Neural cell (in vitro differentiated cells): ENCODE results near the gene HSBP1L1. TPM values are rescaled to one million over a fixed set of nuclear protein-coding genes. Genes with fewer than 3 reads are reported as not detected.

Experiments used
- H2AFZ ChIP-seq: fragments of 200-600, 300-800 bp; sonication (generic), shearing (Covaris generic); 2 replicates; pipeline ENCODE4 v1.6.0; 2014; ENCODE audit warnings: low read depth, mild to moderate bottlenecking, antibody characterized with exemption, low read length, moderate library complexity
- H3F3A ChIP-seq: fragments of 200-600 bp; shearing (Covaris generic); 2 replicates; pipeline ENCODE4 v1.6.1; 2016; ENCODE audit warnings: mild to moderate bottlenecking, moderate library complexity, mixed read lengths, antibody characterized with exemption, low read length; ENCODE audit not compliant: insufficient read depth, poor library complexity, severe bottlenecking
- H3K27ac ChIP-seq: fragments of 200-600, 300-800 bp; sonication (generic), shearing (Covaris generic); 2 replicates; pipeline ENCODE4 v1.5.1; 2014; ENCODE audit warnings: mild to moderate bottlenecking, low read length, moderate library complexity
- H3K27me3 ChIP-seq: fragments of 300-800, 200-600 bp; sonication (generic), shearing (Covaris generic); 2 replicates; pipeline ENCODE4 v1.6.0; 2014; ENCODE audit warnings: mild to moderate bottlenecking, low read depth, low read length, moderate library complexity; ENCODE audit not compliant: insufficient read depth
- H3K36me3 ChIP-seq: fragments of 300-800, 200-600 bp; sonication (generic), shearing (Covaris generic); 2 replicates; pipeline ENCODE4 v1.5.1; 2014; ENCODE audit warnings: mild to moderate bottlenecking, antibody characterized with exemption, low read length, moderate library complexity; ENCODE audit not compliant: insufficient read depth
- H3K4me2 ChIP-seq: fragments of 300-800, 200-600 bp; sonication (generic), shearing (Covaris generic); 2 replicates; pipeline ENCODE4 v1.6.0; 2014; ENCODE audit warnings: mild to moderate bottlenecking, low read length
- H3K4me3 ChIP-seq: fragments of 300-800, 200-600 bp; sonication (generic), shearing (Covaris generic); 2 replicates; pipeline ENCODE4 v1.5.1; 2014; ENCODE audit warnings: mild to moderate bottlenecking, low read length, moderate library complexity
- H3K79me2 ChIP-seq: fragments of 200-600 bp; shearing (Covaris generic); replicated peaks from 2 replicates; pipeline ENCODE4 v1.6.0; 2014; ENCODE audit warnings: mild to moderate bottlenecking, low read length, moderate library complexity; ENCODE audit not compliant: insufficient read depth
- H3K9ac ChIP-seq: fragments of 300-800, 200-600 bp; sonication (generic), shearing (Covaris generic); 2 replicates; pipeline ENCODE4 v1.6.1; 2016; ENCODE audit warnings: mild to moderate bottlenecking, low read length, mixed read lengths
- H3K9me2 ChIP-seq: fragments of 200-600 bp; shearing (Covaris generic); 2 replicates; pipeline ENCODE4 v1.6.1; 2016; ENCODE audit warnings: mild to moderate bottlenecking, low read length, mixed read lengths; ENCODE audit not compliant: insufficient read depth
- H3K9me3 ChIP-seq: fragments of 200-600, 300-800 bp; sonication (generic), shearing (Covaris generic); 2 replicates; pipeline ENCODE4 v1.6.1; 2016; ENCODE audit warnings: mild to moderate bottlenecking, mixed run types, low read length, moderate library complexity, mixed read lengths
- H4K20me1 ChIP-seq: fragments of 200-600 bp; shearing (Covaris generic); 2 replicates; pipeline ENCODE4 v1.6.1; 2016; ENCODE audit warnings: mild to moderate bottlenecking, mixed run types; ENCODE audit not compliant: insufficient read depth
- EP300 ChIP-seq: fragments of 450-650 bp; conservative IDR thresholded peaks from 2 replicates; pipeline ENCODE4 v1.6.1; 2014; ENCODE audit warnings: antibody characterized with exemption, mild to moderate bottlenecking, moderate library complexity; ENCODE audit not compliant: poor library complexity, severe bottlenecking
- EZH2 ChIP-seq: fragments of 200-600, 300-800 bp; shearing (Covaris generic), sonication (generic); IDR thresholded peaks from 2 replicates; pipeline ENCODE4 v1.6.1; 2014; ENCODE audit warnings: antibody characterized with exemption, low read length, borderline replicate concordance, mild to moderate bottlenecking; ENCODE audit not compliant: insufficient read depth, poor library complexity, severe bottlenecking
- MXI1 ChIP-seq: fragments of 450-650 bp; conservative IDR thresholded peaks from 2 replicates; pipeline ENCODE4 v1.6.1; 2014; ENCODE audit warnings: antibody characterized with exemption, mild to moderate bottlenecking; ENCODE audit not compliant: poor library complexity, severe bottlenecking
- POLR2AphosphoS5 ChIP-seq: IDR thresholded peaks from 2 replicates; pipeline ENCODE4 v1.6.1; 2012
- RAD21 ChIP-seq: fragments of 450-650 bp; conservative IDR thresholded peaks from 2 replicates; pipeline ENCODE4 v1.6.1; 2014; ENCODE audit warnings: antibody characterized with exemption, mild to moderate bottlenecking, moderate library complexity
- SMC3 ChIP-seq: fragments of 450-650 bp; conservative IDR thresholded peaks from 2 replicates; pipeline ENCODE4 v1.6.1; 2014; ENCODE audit warnings: antibody characterized with exemption, mild to moderate bottlenecking, moderate library complexity; ENCODE audit not compliant: poor library complexity
- TAF1 ChIP-seq: IDR thresholded peaks from 2 replicates; pipeline ENCODE4 v1.6.1; 2012; ENCODE audit warnings: low read depth
- polyA plus RNA-seq: library from polyadenylated mRNA; depleted of rRNA; stranded (reverse); fragments of >200 nt; gene quantifications from 2 replicates; pipeline ENCODE4 v1.2.3, GENCODE V29; 2014
- TF ChIP-seq, protein P1 (sequence below): IDR thresholded peaks from 2 replicates; pipeline ENCODE4 v1.6.1; 2012; ENCODE audit warnings: borderline replicate concordance
- TF ChIP-seq, protein P2 (sequence below): fragments of 450-650 bp; IDR thresholded peaks from 2 replicates; pipeline ENCODE4 v1.5.1; 2014; ENCODE audit warnings: antibody characterized with exemption, mild to moderate bottlenecking, moderate library complexity; ENCODE audit not compliant: poor library complexity, severe bottlenecking

Gene HSBP1L1
- polyA plus RNA-seq, 1 donor from 2014 or later, result 0.84 TPM

DNA sequence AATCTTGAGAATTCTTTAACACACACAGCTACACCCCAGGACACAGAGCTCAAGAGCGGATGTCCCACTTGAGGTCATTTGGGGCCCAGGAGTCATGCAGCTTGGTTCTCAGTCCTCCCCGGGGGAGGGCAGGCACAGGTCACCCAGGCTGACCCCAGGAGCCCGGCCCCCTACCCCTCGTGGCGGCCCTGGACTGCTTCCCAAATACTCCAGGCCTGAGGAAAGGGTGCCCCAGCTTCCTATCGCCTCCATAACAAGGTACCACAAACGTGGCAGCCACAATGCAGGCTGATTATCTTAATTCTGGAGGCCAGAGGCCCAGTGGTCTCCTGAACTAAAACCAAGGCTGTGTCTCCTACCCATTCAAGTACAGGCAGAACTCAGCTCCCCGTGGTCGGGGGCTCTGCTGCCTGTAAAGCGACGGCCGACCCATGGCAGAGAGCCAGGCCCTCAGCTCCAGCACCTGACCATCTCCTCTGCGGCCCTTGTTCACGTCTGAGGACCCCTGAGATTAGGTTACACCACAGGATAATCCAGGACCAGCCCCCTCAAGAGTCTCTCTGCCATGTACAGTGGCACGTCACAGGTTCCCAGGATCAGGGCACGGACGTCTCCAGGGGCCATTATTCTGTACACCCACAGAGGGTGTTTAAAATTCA is 23.5 kb upstream of the HSBP1L1 start:
- Histone ChIP-seq H3K79me2 (peaks cover 20% of the 10 kb centered on the region), H2AFZ (no peak overlapping the region), H3K27ac (no peak overlapping the region), H3K9me2 (no peaks in the 10 kb centered on the region), H3F3A (no peaks in the 10 kb centered on the region), H3K27me3 (no peaks in the 10 kb centered on the region), H3K4me3 (no peak overlapping the region), H3K9me3 (peaks cover 12% of the 10 kb centered on the region), H3K4me2 (no peak overlapping the region), H3K9ac (no peak overlapping the region), H4K20me1 (no peaks in the 10 kb centered on the region), H3K36me3 (peaks cover 16% of the 10 kb centered on the region)
- TF ChIP-seq, protein P1, sequence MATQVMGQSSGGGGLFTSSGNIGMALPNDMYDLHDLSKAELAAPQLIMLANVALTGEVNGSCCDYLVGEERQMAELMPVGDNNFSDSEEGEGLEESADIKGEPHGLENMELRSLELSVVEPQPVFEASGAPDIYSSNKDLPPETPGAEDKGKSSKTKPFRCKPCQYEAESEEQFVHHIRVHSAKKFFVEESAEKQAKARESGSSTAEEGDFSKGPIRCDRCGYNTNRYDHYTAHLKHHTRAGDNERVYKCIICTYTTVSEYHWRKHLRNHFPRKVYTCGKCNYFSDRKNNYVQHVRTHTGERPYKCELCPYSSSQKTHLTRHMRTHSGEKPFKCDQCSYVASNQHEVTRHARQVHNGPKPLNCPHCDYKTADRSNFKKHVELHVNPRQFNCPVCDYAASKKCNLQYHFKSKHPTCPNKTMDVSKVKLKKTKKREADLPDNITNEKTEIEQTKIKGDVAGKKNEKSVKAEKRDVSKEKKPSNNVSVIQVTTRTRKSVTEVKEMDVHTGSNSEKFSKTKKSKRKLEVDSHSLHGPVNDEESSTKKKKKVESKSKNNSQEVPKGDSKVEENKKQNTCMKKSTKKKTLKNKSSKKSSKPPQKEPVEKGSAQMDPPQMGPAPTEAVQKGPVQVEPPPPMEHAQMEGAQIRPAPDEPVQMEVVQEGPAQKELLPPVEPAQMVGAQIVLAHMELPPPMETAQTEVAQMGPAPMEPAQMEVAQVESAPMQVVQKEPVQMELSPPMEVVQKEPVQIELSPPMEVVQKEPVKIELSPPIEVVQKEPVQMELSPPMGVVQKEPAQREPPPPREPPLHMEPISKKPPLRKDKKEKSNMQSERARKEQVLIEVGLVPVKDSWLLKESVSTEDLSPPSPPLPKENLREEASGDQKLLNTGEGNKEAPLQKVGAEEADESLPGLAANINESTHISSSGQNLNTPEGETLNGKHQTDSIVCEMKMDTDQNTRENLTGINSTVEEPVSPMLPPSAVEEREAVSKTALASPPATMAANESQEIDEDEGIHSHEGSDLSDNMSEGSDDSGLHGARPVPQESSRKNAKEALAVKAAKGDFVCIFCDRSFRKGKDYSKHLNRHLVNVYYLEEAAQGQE, result no peak
- TF ChIP-seq EZH2, result no peak
- no peak for TF ChIP-seq MXI1
- TF ChIP-seq EP300, result no peak
- TF ChIP-seq SMC3, result no peak
- no peak for TF ChIP-seq POLR2AphosphoS5
- TF ChIP-seq RAD21, result no peak
- TF ChIP-seq TAF1, result no peak
- TF ChIP-seq, protein P2, sequence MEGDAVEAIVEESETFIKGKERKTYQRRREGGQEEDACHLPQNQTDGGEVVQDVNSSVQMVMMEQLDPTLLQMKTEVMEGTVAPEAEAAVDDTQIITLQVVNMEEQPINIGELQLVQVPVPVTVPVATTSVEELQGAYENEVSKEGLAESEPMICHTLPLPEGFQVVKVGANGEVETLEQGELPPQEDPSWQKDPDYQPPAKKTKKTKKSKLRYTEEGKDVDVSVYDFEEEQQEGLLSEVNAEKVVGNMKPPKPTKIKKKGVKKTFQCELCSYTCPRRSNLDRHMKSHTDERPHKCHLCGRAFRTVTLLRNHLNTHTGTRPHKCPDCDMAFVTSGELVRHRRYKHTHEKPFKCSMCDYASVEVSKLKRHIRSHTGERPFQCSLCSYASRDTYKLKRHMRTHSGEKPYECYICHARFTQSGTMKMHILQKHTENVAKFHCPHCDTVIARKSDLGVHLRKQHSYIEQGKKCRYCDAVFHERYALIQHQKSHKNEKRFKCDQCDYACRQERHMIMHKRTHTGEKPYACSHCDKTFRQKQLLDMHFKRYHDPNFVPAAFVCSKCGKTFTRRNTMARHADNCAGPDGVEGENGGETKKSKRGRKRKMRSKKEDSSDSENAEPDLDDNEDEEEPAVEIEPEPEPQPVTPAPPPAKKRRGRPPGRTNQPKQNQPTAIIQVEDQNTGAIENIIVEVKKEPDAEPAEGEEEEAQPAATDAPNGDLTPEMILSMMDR, result no peak

DNA sequence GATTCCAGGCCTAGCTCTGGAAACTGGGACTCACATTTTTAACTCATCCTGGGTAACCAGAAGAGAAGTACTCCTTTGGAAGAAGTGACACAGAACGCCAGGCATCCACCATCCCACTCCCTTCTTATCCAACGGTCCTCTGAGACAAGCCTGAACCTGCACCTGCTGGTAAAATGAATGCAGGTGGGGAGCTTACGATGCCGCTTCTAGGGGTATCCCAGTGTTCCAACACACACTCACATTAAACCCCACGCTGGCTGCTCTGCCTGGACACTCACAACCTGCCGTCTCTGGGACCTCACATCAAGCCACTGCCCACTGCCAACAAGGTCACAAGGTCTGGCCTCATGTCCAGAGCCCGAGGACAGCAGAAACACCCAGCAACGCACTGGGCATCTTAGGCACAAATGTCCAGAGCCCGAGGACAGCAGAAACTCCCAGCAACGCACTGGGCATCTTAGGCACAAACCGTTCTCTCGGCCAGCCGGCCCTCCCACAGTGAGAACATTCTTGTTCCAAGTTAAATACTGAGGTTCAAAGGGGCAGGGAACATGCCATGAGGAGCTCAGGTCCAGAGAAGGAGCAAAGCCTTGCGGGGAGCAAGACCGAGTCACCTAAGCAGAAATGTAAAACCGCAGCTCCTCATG is 22.8 kb upstream of the HSBP1L1 start:
- H3K36me3 ChIP-seq, result peaks cover 10% of the 10 kb centered on the region
- H3K27me3 ChIP-seq, result no peaks in the 10 kb centered on the region
- peaks cover 12% of the 10 kb centered on the region for H3K9me3 ChIP-seq
- H3K79me2 ChIP-seq, result peaks cover 24% of the 10 kb centered on the region
- TF ChIP-seq, protein P1, result no peak
- TF ChIP-seq RAD21 (no peak), POLR2AphosphoS5 (no peak), EZH2 (no peak), EP300 (no peak), MXI1 (no peak), TAF1 (no peak), SMC3 (no peak)
- TF ChIP-seq, protein P2, result no peak
- H3K27ac ChIP-seq, result no peak overlapping the region
- H3K9ac ChIP-seq, result no peak overlapping the region
- no peak overlapping the region for H2AFZ ChIP-seq
- H3K4me2 ChIP-seq, result no peak overlapping the region
- H4K20me1 ChIP-seq, result no peaks in the 10 kb centered on the region
- H3K9me2 ChIP-seq, result no peaks in the 10 kb centered on the region
- no peak overlapping the region for H3K4me3 ChIP-seq
- H3F3A ChIP-seq, result no peaks in the 10 kb centered on the region
